Esophagus squamous epithelium (tissue), 5 donors: ENCODE data around the gene TCF7. TPM values are rescaled to one million over a fixed set of nuclear protein-coding genes. Genes with fewer than 3 reads are reported as not detected.

Source experiments
- DNase-seq: peaks from one replicate; lab custom pipeline; 2025; lab: John Stamatoyannopoulos, UW
- H3K27ac ChIP-seq, 4 donors: fragments of 200-600 bp; sonication (generic); one replicate each; pipeline ENCODE4 v1.5.1; 2016 to 2019; ENCODE audit warnings: mild to moderate bottlenecking in 1 of 4
- H3K27me3 ChIP-seq, 4 donors: fragments of 200-600 bp; sonication (generic); 1 replicate in 3 of 4; 2 replicates in 1 of 4; pipeline versions ENCODE4 v1.5.1 to v1.6.0; 2017 to 2021; ENCODE audit warnings: antibody characterized with exemption in 1 of 4
- H3K36me3 ChIP-seq, 3 donors: fragments of 200-600 bp; sonication (generic); one replicate each; pipeline ENCODE4 v1.5.1; 2016 to 2019
- H3K4me1 ChIP-seq, 3 donors: fragments of 200-600 bp; sonication (generic); one replicate each; pipeline ENCODE4 v1.5.1; 2017 to 2019
- H3K4me3 ChIP-seq, 4 donors: fragments of 200-600 bp; sonication (generic); 1 replicate in 3 of 4; 2 replicates in 1 of 4; pipeline ENCODE4 v1.5.1; 2016 to 2019; ENCODE audit warnings: mild to moderate bottlenecking in 2 of 4, moderate library complexity in 1 of 4
- H3K9me3 ChIP-seq, 3 donors: fragments of 200-600 bp; sonication (generic); one replicate each; pipeline ENCODE4 v1.5.1; 2016 to 2019
- CTCF ChIP-seq, 6 experiments: fragments of 450-650 bp in 4 of 6; fragments of 200-600 bp in 2 of 6; sonication (generic) in 2 of 6; IDR thresholded peaks; one replicate each; pipeline ENCODE4 v1.5.1; 2016 to 2019; ENCODE audit warnings: antibody characterized with exemption in 6 of 6, mild to moderate bottlenecking in 4 of 6, moderate library complexity in 4 of 6
- POLR2A ChIP-seq, 4 donors: fragments of 450-650 bp; IDR thresholded peaks; one replicate each; pipeline ENCODE4 v1.6.1; 2017; ENCODE audit warnings: antibody characterized with exemption in 4 of 4, mild to moderate bottlenecking in 4 of 4, moderate library complexity in 3 of 4
- WGBS, 2 donors: methylation state at CpG; one replicate each; pipeline ENCODE4 v1.1.5; 2018; 5-methylcytosine and 5-hydroxymethylcytosine counted together
- intact Hi-C: fragments of 100-400 bp; cut with DNase I; formaldehyde crosslinking; loops from one replicate; pipeline ENCODE4 v1.15.0; 2022
- total RNA-seq, 4 donors: library from RNA; depleted of rRNA; stranded (reverse); fragments of >200 nt; gene quantifications; one replicate each; pipeline ENCODE4 v1.1.0, GENCODE V29; 2016
- donor health status: DM: yes; HTN: yes; CAD: no.

The TCF7 gene
- total RNA-seq, 4 donors from 2014 or later: 1.9 to 7.6 (median 2.8) TPM

GRCh38 chr5:134129411-134130238, 15.1 kb downstream of the TCF7 start:
- H3K27ac ChIP-seq: no peak overlapping the region
- no peak overlapping the region for H3K4me3 ChIP-seq
- no peaks in the 10 kb centered on the region for H3K27me3 ChIP-seq
- intact Hi-C loops: no loop called here
- peaks cover 6 to 68% (median 29%) of the 10 kb centered on the region in 3 donors for H3K4me1 ChIP-seq
- WGBS, 2 donors: 69 to 90% methylated on average over 2 to 10 of the region's 25 CpGs
- no peak for TF ChIP-seq POLR2A (IDR thresholded peaks at IDR 0.05)
- TF ChIP-seq CTCF (IDR thresholded peaks at IDR 0.05): no peak
- H3K36me3 ChIP-seq: peaks cover 0 to 53% (median 0%) of the 10 kb centered on the region in 3 donors
- no peaks in the 10 kb centered on the region for H3K9me3 ChIP-seq
- no peak for DNase-seq

- no peaks in the 10 kb centered on the region for H3K9me3 ChIP-seq
- intact Hi-C loops: no loop called here
- no peak for DNase-seq
- H3K27ac ChIP-seq: no peak overlapping the region
- TF ChIP-seq POLR2A (IDR thresholded peaks at IDR 0.05) (no peak), CTCF (IDR thresholded peaks at IDR 0.05) (no peak)
- no peaks in the 10 kb centered on the region for H3K27me3 ChIP-seq
- no peak overlapping the region for H3K4me3 ChIP-seq
- peaks cover 4 to 60% (median 21%) of the 10 kb centered on the region in 3 donors for H3K4me1 ChIP-seq
- 90 to 92% methylated on average over 2 to 3 of the region's 8 CpGs for WGBS, 2 donors
- peaks cover 0 to 60% (median 0%) of the 10 kb centered on the region in 3 donors for H3K36me3 ChIP-seq
These were observed 15.9 kb downstream of the TCF7 start for GRCh38 chr5:134130239-134130945.

- H3K4me1 ChIP-seq: peaks cover 0 to 56% (median 18%) of the 10 kb centered on the region in 3 donors
- H3K4me3 ChIP-seq: no peak overlapping the region
- H3K27ac ChIP-seq: no peak overlapping the region
- intact Hi-C loops: no loop called here
- no peak for TF ChIP-seq POLR2A (IDR thresholded peaks at IDR 0.05)
- TF ChIP-seq CTCF (IDR thresholded peaks at IDR 0.05): no peak
- no peaks in the 10 kb centered on the region for H3K9me3 ChIP-seq
- WGBS, 2 donors: 37 to 80% methylated on average over 2 to 3 of the region's 3 CpGs
- no peaks in the 10 kb centered on the region for H3K27me3 ChIP-seq
- no peak for DNase-seq
- peaks cover 0 to 68% (median 4%) of the 10 kb centered on the region in 3 donors for H3K36me3 ChIP-seq
These were observed 16.7 kb downstream of the TCF7 start for GRCh38 chr5:134131165-134131564.

GRCh38 chr5:134131578-134132350, 17.3 kb downstream of the TCF7 start:
- DNase-seq: no peak
- no peak overlapping the region for H3K4me3 ChIP-seq
- H3K4me1 ChIP-seq: peaks cover 0 to 57% (median 18%) of the 10 kb centered on the region in 3 donors
- peaks cover 0 to 74% (median 7%) of the 10 kb centered on the region in 3 donors for H3K36me3 ChIP-seq
- 82 to 87% methylated on average over 4 to 5 of the region's 7 CpGs for WGBS, 2 donors
- no peaks in the 10 kb centered on the region for H3K27me3 ChIP-seq
- no peak for TF ChIP-seq POLR2A (IDR thresholded peaks at IDR 0.05)
- no peak for TF ChIP-seq CTCF (IDR thresholded peaks at IDR 0.05)
- no peaks in the 10 kb centered on the region for H3K9me3 ChIP-seq
- intact Hi-C loops: no loop called here
- no peak overlapping the region for H3K27ac ChIP-seq
